Colonic mucosa (tissue), 4 donors: ENCODE results near the gene PLCB1. TPM values are rescaled to one million over a fixed set of nuclear protein-coding genes. Genes with fewer than 3 reads are reported as not detected.

ENCODE experiments used
- DNase-seq: peaks from one replicate; pipeline ENCODE4 v3.0.0-alpha.2; 2020
- H3K27ac ChIP-seq: fragments of 200-600 bp; one replicate; pipeline ENCODE4 v1.8.0; 2021
- H3K27me3 ChIP-seq: fragments of 200-600 bp; one replicate; pipeline ENCODE4 v1.8.0; 2021
- H3K36me3 ChIP-seq: fragments of 200-600 bp; one replicate; pipeline ENCODE4 v1.8.0; 2021
- H3K4me1 ChIP-seq: fragments of 200-600 bp; one replicate; pipeline ENCODE4 v1.8.0; 2021; ENCODE audit warnings: mild to moderate bottlenecking
- H3K4me3 ChIP-seq: fragments of 200-600 bp; one replicate; pipeline ENCODE4 v1.8.0; 2021
- H3K9ac ChIP-seq, 2 donors: one replicate each; pipeline ENCODE4 v1.7.0; 2013; ENCODE audit warnings: control low read depth in 2 of 2, low read depth in 2 of 2, low read length in 2 of 2
- H3K9me3 ChIP-seq: fragments of 200-600 bp; one replicate; pipeline ENCODE4 v1.8.0; 2021
- intact Hi-C: fragments of 100-400 bp; cut with DNase I; formaldehyde crosslinking; loops from one replicate; pipeline ENCODE4 v1.14.1; 2022
- total RNA-seq, 2 donors: library from RNA; stranded (reverse); fragmentation: NEBNext Ultra II Directional in 1 of 2; extraction: Animal tissue kit (Norgen Biotek cat#: 25700) in 1 of 2; gene quantifications; one replicate each; pipeline ENCODE4 v1.2.1, GENCODE V29; 2021
- TF ChIP-seq, protein P1 (sequence below): fragments of 200-600 bp; IDR thresholded peaks from one replicate; pipeline ENCODE4 v1.8.0; 2022; ENCODE audit warnings: antibody characterized with exemption, mild to moderate bottlenecking
- donor health status: healthy.
- donor health status: DM: no; HTN: no; CAD: no.
- donor health status: DM: no; HTN: no; CAD: no.

PLCB1 gene
- total RNA-seq, 2 donors from 2014 or later: 8.3 to 9.6 TPM

DNA sequence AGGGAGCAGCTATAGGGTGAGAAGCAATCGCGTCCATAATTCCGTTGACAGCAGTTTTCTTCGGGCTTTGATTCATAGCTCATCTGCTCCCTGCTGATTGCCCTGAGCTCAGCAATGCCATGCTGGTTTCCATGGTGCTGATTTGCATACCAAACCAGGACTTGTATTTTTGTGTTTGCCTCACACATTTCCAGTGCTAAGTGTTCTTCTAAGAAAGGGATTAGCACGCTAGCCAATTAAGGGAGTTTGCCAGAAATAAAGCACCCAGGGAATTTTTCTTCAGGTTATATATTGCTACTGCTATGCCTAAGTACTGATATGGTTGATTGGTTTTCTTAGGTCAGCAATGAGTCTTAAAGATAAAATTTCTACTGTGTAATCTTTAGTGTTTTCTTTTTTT lies 177.6 kb downstream of the PLCB1 start:
- intact Hi-C loops: loop anchor here (10.0 kb wide), 1 partner anchor 175 kb away; the partner anchor contains the start of gene PLCB1
- Histone ChIP-seq H3K27me3 (no peaks in the 10 kb centered on the region), H3K27ac (no peak overlapping the region), H3K36me3 (no peaks in the 10 kb centered on the region), H3K9me3 (no peaks in the 10 kb centered on the region), H3K4me1 (no peaks in the 10 kb centered on the region), H3K9ac (no peak overlapping the region), H3K4me3 (no peak overlapping the region)
- DNase-seq: no peak
- TF ChIP-seq, protein P1, sequence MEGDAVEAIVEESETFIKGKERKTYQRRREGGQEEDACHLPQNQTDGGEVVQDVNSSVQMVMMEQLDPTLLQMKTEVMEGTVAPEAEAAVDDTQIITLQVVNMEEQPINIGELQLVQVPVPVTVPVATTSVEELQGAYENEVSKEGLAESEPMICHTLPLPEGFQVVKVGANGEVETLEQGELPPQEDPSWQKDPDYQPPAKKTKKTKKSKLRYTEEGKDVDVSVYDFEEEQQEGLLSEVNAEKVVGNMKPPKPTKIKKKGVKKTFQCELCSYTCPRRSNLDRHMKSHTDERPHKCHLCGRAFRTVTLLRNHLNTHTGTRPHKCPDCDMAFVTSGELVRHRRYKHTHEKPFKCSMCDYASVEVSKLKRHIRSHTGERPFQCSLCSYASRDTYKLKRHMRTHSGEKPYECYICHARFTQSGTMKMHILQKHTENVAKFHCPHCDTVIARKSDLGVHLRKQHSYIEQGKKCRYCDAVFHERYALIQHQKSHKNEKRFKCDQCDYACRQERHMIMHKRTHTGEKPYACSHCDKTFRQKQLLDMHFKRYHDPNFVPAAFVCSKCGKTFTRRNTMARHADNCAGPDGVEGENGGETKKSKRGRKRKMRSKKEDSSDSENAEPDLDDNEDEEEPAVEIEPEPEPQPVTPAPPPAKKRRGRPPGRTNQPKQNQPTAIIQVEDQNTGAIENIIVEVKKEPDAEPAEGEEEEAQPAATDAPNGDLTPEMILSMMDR: no peak

DNA sequence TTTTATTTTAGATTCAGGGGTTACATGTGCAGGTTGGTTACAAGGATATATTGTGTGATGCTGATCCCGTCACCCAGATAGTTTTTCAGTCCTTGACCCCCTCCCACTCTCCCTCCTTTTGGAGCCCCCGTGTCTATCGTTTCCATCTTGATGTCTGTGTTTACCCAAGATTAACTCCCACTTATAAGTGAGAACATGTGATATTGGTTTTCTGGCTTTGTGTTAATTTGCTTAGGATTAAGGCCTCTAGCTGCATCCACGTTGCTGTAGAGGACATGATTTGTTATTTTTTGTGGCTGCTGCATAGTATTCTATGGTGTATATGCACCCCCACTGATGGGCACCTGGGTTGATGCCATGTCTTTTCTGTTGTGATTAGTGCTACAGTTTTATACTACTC lies 178.6 kb downstream of the PLCB1 start:
- TF ChIP-seq, protein P1: no peak
- H3K27ac ChIP-seq: no peak overlapping the region
- no peaks in the 10 kb centered on the region for H3K27me3 ChIP-seq
- H3K36me3 ChIP-seq: no peaks in the 10 kb centered on the region
- H3K9ac ChIP-seq: no peak overlapping the region
- no peak overlapping the region for H3K4me3 ChIP-seq
- intact Hi-C loops: no loop called here
- no peaks in the 10 kb centered on the region for H3K9me3 ChIP-seq
- no peaks in the 10 kb centered on the region for H3K4me1 ChIP-seq
- no peak for DNase-seq

DNA sequence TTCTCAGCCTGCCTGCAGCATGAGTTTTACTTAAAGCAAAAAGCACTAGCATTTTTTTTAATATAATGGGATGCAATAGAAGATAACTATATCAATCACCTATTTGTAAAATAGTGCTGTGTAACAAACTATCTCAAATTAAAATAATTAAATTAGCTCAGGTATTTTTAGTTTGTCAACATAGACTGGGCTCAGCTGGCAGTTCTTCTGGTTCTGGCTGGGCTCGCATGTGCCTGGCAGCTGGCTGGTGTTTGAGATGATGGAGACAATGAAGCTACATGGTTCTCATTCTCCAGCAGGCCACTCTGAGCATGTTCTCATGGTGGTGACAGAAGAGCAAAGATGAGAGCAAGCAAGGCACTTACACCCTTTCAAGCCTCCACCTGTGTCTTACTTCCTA lies 181.0 kb downstream of the PLCB1 start:
- H3K27me3 ChIP-seq: no peaks in the 10 kb centered on the region
- intact Hi-C loops: no loop called here

DNA sequence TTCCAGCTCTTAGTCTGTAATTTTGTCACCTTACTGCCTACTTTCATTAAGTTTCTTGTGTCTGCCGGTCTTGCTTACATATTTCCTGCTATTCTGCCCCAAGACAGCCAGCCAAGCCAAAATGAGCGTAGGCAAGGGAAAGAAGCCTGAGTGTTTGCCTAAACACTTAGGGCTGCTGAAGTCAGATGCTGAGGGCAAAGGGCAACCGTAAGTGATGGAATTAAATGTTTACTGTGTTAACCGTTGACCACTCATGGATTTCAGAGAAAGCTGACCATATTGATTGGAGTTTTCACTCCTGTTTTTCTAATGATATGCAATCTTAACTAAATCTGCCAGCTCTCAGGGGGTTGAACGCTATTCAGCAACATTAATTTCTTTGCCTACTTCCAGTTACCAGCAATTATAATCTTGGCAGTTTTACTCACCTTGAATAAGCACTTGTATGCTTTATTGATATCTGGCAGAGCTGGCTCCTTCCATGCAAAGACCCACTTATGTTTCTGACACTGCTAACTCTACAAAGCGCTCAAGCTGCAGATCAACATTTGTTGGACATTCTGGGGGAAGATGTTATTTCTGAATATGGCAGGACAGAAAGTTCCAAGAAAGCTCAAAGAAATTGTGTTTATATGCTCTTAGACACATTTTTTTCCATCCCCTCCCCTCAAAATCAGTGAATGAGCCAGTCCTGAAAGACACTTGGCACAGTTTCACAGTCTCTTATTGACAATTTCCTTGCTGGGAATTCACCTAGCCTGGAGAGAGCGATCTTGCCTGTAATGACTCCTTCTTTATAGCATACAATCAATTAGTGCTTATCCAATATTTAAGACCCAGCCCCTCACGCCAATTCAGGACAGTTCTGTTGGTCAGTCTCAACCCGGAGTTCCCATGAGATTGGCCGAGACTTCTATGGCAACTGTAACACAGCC lies 183.8 kb downstream of the PLCB1 start:
- intact Hi-C loops: no loop called here
- Histone ChIP-seq H3K36me3 (no peaks in the 10 kb centered on the region), H3K4me1 (no peaks in the 10 kb centered on the region), H3K9ac (no peak overlapping the region), H3K9me3 (no peaks in the 10 kb centered on the region), H3K27me3 (no peaks in the 10 kb centered on the region), H3K4me3 (no peak overlapping the region), H3K27ac (no peak overlapping the region)
- DNase-seq: no peak
- TF ChIP-seq, protein P1: no peak

More for the DNA sequence above, 181.0 kb downstream of the PLCB1 start:
- TF ChIP-seq, protein P1: no peak
- no peak overlapping the region for H3K27ac ChIP-seq
- DNase-seq: no peak
- H3K4me1 ChIP-seq: no peaks in the 10 kb centered on the region
- H3K4me3 ChIP-seq: no peak overlapping the region
- no peaks in the 10 kb centered on the region for H3K9me3 ChIP-seq
- no peaks in the 10 kb centered on the region for H3K36me3 ChIP-seq
- H3K9ac ChIP-seq: no peak overlapping the region

DNA sequence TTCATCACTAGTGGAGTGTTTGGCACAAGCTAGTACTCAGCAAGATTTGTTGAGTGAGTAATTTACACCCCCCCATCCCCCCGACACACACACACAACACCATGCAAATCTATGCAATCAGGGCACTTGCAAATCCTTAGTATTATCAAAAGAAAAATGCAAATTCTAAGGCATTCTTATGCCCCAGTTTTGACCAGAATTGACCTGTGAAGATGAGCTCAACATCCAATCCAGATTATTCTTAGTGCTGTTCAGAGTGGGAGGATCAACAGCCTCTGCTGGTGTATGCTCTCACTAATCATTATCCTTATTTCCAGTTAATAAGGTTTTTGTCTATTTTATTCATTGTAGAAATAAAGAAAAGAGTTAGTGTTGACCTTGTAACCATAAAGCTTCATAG lies 185.4 kb downstream of the PLCB1 start:
- DNase-seq: no peak
- Histone ChIP-seq H3K4me3 (no peak overlapping the region), H3K36me3 (no peaks in the 10 kb centered on the region), H3K4me1 (no peaks in the 10 kb centered on the region), H3K27ac (no peak overlapping the region), H3K27me3 (no peaks in the 10 kb centered on the region), H3K9me3 (no peaks in the 10 kb centered on the region), H3K9ac (no peak overlapping the region)
- TF ChIP-seq, protein P1: no peak
- intact Hi-C loops: no loop called here
